HG03064 (cell line): ENCODE data around the gene ODC1.

Experiments
- ATAC-seq: cut with Tn5 transposase; IDR thresholded peaks from one replicate; pipeline ENCODE4 v1.9.1; 2021; ENCODE audit warnings: low read depth; ENCODE audit not compliant: unreplicated experiment

The ODC1 gene

GRCh38 chr2:10404324-10405143 is 43.6 kb downstream of the ODC1 start:
- no peak for ATAC-seq

GRCh38 chr2:10402653-10403215 is 45.4 kb downstream of the ODC1 start:
- no peak for ATAC-seq

- no peak for ATAC-seq
Observed at GRCh38 chr2:10402062-10402585, 46.0 kb downstream of the ODC1 start.

GRCh38 chr2:10400978-10401951 is 46.9 kb downstream of the ODC1 start:
- ATAC-seq, result no peak

- no peak for ATAC-seq
Observed at GRCh38 chr2:10400568-10400977, 47.6 kb downstream of the ODC1 start.

- ATAC-seq, result no peak
Observed at GRCh38 chr2:10400002-10400401, 48.1 kb downstream of the ODC1 start.

GRCh38 chr2:10399358-10399757 is 48.8 kb downstream of the ODC1 start:
- ATAC-seq, result no peak

GRCh38 chr2:10398496-10398895 is 49.6 kb downstream of the ODC1 start:
- ATAC-seq, result no peak

- no peak for ATAC-seq
Observed at GRCh38 chr2:10397878-10398277, 50.2 kb downstream of the ODC1 start.

GRCh38 chr2:10397297-10397875 is 50.7 kb downstream of the ODC1 start:
- ATAC-seq, result no peak

- no peak for ATAC-seq
Observed at GRCh38 chr2:10396464-10396863, 51.7 kb downstream of the ODC1 start.

- ATAC-seq, result no peak
Observed at GRCh38 chr2:10395893-10396292, 52.2 kb downstream of the ODC1 start.

- no peak for ATAC-seq
Observed at GRCh38 chr2:10393640-10393982, 54.5 kb downstream of the ODC1 start.

- no peak for ATAC-seq
Observed at GRCh38 chr2:10392951-10393639, 55.0 kb downstream of the ODC1 start.

GRCh38 chr2:10392548-10392947 is 55.6 kb downstream of the ODC1 start:
- ATAC-seq, result no peak

- ATAC-seq, result no peak
Observed at GRCh38 chr2:10392100-10392499, 56.0 kb downstream of the ODC1 start.

- ATAC-seq, result no peak
Observed at GRCh38 chr2:10390369-10390801, 57.7 kb downstream of the ODC1 start.
